Activated CD4-positive, CD25-positive, alpha-beta regulatory T cell (primary cell): ENCODE data around the gene SRPRB.

Experiments used
- DNase-seq, 4 experiments: peaks; one replicate each; lab custom pipeline; 2025; lab: John Stamatoyannopoulos, UW

The SRPRB gene

DNA sequence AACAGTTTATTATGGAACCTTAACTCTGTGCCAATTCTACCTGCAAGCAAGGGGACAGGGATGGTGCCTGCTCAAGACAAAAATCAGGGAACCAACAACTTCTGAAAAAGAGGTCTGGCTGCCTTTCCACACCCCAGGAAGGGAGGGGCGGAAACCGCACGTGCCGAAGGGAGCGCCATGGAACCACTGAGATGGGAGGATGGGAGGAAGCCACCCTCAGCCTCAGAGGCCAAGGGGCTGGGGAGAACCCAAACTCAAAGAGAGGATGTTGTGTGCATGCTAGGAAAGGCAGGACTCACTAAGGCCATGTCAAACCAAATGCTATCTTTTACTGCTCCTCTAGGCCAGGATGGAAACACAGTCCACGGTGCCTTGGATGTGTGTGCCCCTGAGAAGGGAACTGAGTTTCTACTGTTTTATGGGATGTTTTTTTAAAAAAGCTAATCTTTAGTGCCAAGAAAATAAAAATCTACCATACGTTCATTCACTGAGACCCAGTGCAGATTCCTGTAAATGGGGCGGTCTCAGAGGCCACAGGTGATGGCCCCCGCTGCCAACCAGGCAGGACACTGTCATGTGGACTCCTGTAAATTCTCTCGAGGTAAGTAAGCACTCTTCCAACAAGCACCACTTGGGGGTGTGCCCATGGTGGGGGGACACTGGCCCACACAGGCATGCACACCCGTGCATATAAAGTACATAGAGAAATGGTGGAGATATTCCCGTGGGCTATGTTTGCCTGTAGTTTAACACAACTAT is 20.5 kb downstream of the SRPRB start:
- DNase-seq = no peak

DNA sequence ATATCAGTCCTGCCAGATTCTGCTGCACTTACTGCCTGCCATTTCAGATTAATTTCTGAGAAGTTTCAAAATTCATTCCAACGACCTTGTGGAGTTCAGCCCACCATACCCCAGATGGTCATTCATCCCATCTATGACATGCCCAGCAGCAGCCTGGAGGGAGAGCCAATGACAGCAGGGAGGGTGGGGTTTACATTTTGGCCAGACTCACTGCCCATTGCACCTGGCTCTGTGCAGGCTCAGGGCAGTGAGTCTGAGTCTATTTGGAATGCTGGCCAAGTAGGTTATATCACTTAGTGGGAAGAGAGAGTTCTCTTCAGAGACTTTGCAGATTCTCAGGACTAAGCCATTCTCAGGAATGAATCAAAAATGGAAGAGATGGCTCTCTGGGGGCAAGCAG is 21.5 kb downstream of the SRPRB start:
- no peak for DNase-seq

- no peak for DNase-seq
Observed at GRCh38 chr3:133827684-133828083, 22.1 kb downstream of the SRPRB start.

GRCh38 chr3:133828576-133829309 is 23.1 kb downstream of the SRPRB start:
- no peak for DNase-seq

DNA sequence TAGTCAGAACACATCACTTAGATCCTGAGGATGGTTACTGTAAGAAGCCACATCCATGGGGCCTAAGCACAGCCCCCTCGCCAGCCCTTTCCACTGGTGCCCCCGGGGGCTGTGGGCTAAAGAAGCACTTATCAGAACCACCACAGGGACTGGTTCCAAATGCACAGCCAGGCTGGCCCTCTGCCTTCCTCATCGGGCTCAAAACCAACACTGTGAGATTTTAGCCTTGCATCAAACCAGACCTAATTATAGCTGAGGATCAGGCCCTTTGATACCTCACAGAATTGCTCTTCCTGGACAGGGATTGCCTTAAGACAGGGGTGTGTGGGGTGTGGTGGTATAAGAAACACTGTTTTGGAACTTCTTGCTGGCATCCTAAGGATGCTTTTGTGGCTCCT is 23.7 kb downstream of the SRPRB start:
- DNase-seq = no peak

GRCh38 chr3:133830071-133830470 is 24.5 kb downstream of the SRPRB start:
- DNase-seq = no peak

DNA sequence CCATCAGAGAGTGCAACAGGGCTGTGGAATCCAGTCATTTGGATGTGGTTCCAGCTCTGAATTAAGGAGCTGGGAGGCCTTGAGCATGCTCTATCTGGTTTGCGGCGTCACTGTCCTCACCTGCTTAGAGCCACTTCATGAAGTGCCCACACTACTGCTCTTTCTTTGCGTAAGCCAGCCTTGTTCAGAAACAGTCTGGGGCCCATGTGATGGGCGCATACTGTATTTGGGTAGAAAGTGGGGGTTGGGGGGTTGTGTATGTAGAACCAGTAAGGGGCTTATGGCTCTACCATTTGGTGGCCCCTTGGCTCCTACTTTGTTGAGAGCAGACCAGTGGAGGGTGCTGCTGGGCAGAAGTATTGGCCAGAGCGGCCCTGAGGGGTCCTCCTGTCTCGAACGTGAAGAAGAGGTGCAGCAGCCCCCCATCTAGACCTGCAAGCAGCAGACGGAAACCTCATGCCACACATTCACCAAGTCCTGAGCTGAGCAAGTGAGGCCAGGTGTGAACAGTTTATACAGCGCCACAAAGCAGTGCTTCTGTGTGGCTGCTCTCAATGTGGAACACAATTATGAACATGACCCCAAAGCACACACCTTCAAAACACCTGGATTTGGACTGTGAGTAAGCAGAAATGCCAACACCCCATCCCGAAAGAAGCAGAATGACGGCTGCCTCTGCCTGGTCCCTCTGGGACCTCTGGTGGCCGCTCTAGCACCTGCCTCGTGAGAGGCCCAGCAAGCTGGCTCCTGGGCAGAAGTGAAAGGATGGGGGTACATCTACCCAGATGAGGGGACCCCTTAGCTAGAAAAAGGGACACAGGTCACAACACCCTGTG is 26.6 kb downstream of the SRPRB start:
- no peak for DNase-seq

DNA sequence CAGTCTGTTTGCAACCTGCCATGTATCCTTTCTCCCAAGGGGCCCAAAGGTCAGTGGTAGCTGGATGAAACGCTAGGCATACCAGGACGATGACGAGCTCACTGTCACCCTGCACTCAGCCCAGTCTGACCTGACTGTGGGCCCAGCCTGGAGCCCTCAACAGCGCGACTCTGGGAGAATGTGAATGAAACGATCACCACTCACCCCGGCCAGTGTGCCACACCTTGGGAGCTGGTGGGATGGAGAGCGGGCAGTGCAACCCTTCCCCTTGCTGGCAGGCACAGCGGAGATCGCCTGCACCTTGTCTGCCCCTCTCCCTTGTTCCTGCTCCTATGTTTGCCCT is 27.2 kb downstream of the SRPRB start:
- DNase-seq = no peak

- DNase-seq = no peak
Observed at GRCh38 chr3:133833267-133833666, 27.7 kb downstream of the SRPRB start.

DNA sequence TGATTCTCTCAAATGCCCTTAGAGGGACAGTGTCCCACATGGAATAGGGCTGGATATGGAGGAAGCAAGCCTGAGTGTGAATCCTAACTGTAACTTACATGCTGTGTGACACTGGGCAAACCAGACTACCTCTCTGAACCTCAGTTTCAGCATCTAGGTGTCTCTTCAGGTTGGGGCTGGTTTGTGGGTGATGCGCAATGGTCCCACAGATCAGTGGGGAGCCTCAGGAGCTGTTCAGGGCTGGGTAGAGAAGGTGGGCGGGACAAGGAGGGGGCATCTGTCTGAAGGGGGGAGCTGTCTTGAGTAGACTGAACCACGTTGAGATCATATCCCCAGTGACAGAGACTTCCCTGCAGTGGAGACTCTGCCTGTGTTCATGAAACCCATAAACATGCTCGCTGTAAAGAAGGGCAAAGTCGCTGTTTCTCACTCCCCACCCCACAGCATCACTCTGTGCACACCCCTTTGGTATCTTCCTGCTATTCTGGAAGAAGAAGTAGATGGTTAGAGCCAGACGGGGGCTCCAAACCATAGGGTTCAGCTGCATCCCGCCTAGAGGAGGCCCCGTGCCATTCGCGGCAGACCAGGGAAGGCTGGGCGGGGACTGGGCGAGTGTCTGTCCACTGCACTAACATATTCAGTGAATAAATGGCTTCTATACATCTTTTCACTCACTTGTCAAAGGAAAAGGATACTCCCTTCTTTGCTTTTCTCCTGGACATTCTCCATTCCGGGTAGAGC is 28.4 kb downstream of the SRPRB start:
- no peak for DNase-seq

DNA sequence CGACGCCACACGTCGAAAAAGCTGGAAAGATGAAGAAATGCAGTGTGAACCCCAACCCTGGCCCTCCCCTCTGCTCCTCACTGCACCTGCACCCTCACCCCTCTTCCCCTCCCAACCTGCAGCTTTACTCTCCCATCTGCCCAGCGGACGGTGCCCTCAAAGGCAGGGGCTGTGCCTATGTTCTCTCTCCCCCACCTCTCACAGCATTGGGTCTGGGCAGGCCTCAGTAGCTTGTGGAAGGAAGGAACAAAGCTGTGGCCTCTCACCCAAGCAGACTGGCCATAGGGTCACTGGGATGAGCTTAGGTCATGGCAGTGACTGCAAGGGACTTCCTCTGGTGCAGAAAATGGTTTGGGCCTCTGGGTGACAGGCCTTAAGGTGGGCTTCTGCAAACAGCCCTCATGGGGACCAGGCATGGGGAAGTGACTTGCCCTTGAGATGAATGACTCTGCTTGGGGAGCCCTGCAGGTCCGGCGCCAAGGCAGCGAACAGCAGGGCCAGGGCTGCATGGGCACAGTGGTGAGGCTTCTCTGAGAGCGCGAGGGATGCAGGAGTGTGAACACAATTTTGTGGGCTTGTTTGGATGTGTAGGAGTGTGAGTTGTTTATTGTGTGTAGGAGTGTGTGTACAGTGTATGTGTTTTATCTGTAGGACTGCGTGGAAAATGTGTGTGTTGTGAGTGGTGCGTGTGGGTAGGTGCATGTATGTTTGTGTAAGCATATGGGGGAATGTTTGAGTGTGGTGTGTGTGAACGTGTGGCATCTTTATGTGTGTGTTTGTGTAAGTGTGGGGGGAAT is 29.2 kb downstream of the SRPRB start:
- no peak for DNase-seq

DNA sequence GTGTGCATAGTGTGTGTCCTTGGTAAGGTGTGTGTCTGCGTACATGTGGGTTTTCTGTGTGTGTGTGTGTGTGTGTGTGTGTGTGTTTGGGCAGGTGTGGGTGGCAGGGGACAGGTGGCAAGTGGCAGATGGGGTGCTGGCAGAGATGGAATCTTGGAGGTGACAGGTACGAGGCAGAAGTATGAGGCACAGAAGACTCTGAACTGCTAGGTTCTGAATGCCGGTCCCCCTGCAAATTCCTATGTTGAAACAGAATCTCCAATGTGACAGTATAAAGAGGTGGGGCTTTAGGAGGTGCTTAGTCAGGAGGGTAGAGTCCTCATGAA is 29.8 kb downstream of the SRPRB start:
- no peak for DNase-seq

DNA sequence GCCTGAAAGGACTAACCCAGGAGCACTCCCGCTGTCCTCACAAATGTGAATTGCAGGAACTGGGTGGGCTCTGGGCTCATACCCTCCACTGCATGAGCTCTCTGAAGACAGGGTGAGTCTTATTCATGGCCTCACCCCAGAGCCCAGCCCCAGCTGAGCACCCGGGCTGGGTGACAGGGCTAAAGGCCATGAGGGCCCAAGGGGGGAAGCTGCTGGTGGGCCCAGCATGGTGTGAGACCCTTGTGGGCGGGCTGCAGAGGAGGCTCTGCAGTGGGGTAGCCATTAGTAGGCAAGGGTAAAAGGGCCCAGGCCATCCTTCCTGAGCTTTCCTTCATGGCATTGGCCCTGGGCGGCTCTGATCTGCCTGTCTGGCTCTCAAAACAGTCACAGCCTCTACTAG is 30.3 kb downstream of the SRPRB start:
- DNase-seq = no peak

GRCh38 chr3:133836497-133837158 is 31.0 kb downstream of the SRPRB start:
- no peak for DNase-seq

DNA sequence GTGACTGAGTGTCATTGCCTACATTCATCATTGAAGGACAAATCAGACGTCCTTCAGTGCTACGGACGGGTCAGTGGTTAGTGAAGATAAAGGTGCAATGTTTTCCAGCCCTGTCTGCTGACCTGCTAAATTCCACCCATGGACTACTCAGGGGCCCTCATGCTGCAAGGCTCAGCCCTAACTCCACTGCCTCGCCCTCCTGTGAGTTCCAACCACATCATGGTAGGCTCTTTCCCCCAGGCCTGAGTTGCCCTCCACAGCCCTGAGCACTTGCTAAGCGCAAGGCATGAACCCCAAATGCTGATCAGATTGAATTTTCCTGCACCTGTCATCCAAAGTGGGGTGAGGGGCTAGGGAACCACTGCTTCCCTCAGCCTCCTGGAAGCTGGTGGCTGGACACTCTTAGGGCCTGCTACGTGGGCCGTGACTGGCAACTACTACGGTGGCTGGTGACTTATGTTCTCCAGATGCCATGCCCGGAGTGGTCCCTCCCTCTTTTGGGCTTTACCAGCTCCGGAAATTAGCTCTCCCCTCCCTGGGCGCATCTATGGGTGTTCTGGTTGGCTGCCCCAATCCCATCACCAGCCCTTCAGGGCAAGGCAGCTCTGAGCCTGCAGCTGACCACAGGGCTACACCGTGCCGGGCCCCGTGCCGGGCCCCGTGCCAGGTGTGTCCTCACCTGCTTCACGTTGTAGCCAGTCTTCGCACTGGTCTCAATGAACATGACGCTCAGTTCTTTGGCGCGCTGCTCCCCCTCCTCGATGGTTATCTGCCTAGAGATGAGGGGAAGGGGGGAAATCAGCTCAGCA is 32.1 kb downstream of the SRPRB start:
- no peak for DNase-seq

DNA sequence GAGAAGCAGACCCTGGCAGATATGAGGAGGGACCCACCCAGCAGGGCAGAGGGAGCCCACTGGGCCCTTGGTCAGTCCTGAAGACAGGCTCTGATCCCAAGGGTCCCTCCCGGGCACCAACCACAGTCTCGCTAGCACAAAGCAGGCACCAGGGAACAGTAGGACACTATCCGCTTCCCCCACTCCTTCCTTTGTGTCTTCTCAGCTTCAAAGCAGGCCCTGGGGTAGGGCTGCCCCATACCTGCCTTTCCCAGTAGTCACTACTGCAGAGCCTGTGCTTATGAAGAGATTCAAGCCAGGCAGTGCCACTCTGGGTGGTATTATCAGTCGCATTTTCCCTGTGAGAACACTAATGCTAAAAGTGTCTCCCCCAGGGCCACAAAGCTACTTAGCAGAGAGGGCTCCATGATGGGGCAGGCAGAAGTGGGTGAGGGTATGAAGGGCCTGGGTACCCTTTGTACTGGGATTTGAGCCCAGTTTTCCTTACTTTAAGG is 32.7 kb downstream of the SRPRB start:
- DNase-seq = no peak

DNA sequence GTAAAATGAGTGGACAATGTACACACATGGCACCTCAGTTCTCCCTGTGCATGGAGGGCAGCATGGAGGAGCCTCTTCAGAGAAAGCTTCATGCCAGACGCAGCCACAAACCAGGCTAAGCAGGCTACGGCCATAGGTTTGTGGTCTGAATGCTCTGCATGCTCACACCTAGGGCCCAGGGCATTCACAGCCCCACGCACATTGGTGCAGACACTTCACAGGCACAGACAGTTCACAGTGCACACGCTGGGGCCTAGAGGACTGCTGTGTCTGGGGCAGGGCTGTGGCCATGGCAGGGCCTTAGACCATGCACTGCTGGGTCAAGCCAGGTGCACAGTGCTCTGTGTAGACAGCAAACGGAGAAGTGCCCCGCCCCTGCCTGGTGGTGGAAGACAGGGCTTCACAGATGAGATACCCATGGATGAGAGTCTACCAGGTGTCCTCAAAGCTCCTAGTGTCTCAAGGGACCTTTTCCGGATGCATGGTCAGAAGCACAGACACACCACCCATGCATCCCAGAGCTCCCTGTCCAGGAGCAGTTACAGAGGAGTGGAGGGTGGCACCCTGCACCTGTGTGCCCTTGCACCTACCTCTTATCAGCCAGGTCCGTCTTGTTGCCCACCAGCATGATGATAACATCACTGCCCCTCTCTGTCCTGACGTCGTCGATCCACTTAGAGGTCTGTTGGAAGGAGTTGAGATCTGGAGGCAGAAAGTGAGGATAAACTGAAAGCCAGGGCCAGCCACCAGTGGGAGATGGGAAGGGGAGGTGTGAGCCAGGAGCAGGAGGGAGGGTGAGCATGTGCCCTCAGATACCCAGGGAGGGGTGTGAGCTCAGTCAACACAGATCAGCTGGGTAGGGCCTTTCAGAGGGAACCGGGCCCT is 33.5 kb downstream of the SRPRB start:
- no peak for DNase-seq

GRCh38 chr3:133840055-133840737 is 34.6 kb downstream of the SRPRB start:
- no peak for DNase-seq
